Measurements from ENCODE around the gene BRPF3. TPM values are rescaled to one million over a fixed set of nuclear protein-coding genes. Genes with fewer than 3 reads are reported as not detected.

BRPF3 gene
- 10.3 and 16.2 TPM in 2 replicates for total RNA-seq (2014; rRNA removed; shearing (Covaris generic); ENCODE audit: low replicate concordance)

- peak within 1 kb of the TSS; percentile 75 for H2AFZ ChIP-seq (ENCODE audit: low read length)
- H3K9me2 ChIP-seq (replicated peaks; ENCODE audit: insufficient read depth, low read length), result no peaks in the 10 kb centered on the region
- peak; percentile 82 for DNase-seq
- peak within 1 kb of the TSS; percentile 85 for H3K9ac ChIP-seq (ENCODE audit: low read length)
- H3K4me3 ChIP-seq (ENCODE audit: low read length), result peak within 1 kb of the TSS; percentile 72
- no peaks in the 10 kb centered on the region for H3K9me3 ChIP-seq (ENCODE audit: low read length)
- peaks cover 14% of the 10 kb centered on the region for H3K79me2 ChIP-seq (ENCODE audit: low read length)
- 0 out of 2 replicates have a peak, but pooled peaks cover 3% of the 10 kb centered on the region for H3K36me3 ChIP-seq (ENCODE audit: insufficient read depth, low read length)
- H3K27me3 ChIP-seq (ENCODE audit: low read length), result no peaks in the 10 kb centered on the region
- peak within 1 kb of the TSS; percentile 89 for H3K4me2 ChIP-seq (ENCODE audit: low read depth, low read length, poor library complexity, severe bottlenecking)
- H3K4me1 ChIP-seq (ENCODE audit: low read length), result peaks cover 20% of the 10 kb centered on the region
- H3K27ac ChIP-seq (ENCODE audit: low read length), result no peak within 1 kb of the TSS
- no peaks in the 10 kb centered on the region for H4K20me1 ChIP-seq (ENCODE audit: insufficient read depth, low read depth, low read length)
These were observed at the start of gene BRPF3 for GRCh38 chr6:36196113-36196879. Gene BRPF3, plus strand, starts transcription at chr6:36196744. Its CDS starts 3,579 bp downstream, at chr6:36200323.

DNA sequence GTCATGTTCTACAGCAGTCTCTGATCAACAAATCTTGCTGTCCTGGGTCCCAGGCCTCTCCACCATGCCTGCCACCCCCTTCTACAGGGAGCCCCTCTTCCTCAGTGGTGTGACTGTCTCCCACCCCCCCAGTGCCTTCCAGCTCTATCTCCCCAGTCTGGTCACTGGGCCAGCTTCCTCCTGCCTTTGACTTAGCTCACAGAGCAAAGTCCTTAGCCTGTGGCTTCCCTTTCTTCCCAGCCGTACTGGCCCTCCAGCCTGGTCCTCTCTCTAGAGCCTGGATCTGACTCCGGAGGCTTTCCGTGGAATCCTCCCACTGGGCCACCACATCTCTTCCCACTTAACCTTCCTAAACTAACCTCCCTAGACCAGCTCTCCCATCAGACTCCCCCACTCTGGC is 49.2 kb upstream of the BRPF3 start:
- no peaks in the 10 kb centered on the region for H3K9me3 ChIP-seq (ENCODE audit: low read length)
- no peak for DNase-seq
- no peak overlapping the region for H3K4me3 ChIP-seq (ENCODE audit: low read length)
- no peaks in the 10 kb centered on the region for H3K79me2 ChIP-seq (ENCODE audit: low read length)
- H3K36me3 ChIP-seq (ENCODE audit: insufficient read depth, low read length), result no peaks in the 10 kb centered on the region
- no peak overlapping the region for H3K4me2 ChIP-seq (ENCODE audit: low read depth, low read length, poor library complexity, severe bottlenecking)
- H3K27me3 ChIP-seq (ENCODE audit: low read length), result no peaks in the 10 kb centered on the region
- H2AFZ ChIP-seq (ENCODE audit: low read length), result no peak overlapping the region
- H3K9me2 ChIP-seq (replicated peaks; ENCODE audit: insufficient read depth, low read length), result no peaks in the 10 kb centered on the region
- H3K9ac ChIP-seq (ENCODE audit: low read length), result no peak overlapping the region
- no peaks in the 10 kb centered on the region for H3K4me1 ChIP-seq (ENCODE audit: low read length)
- H3K27ac ChIP-seq (ENCODE audit: low read length), result no peak overlapping the region
- H4K20me1 ChIP-seq (ENCODE audit: insufficient read depth, low read depth, low read length), result no peaks in the 10 kb centered on the region

GRCh38 chr6:36149476-36149875 is 47.1 kb upstream of the BRPF3 start:
- Histone ChIP-seq H3K36me3 (ENCODE audit: insufficient read depth, low read length) (no peaks in the 10 kb centered on the region), H3K79me2 (ENCODE audit: low read length) (no peaks in the 10 kb centered on the region), H3K9me3 (ENCODE audit: low read length) (no peaks in the 10 kb centered on the region), H3K4me1 (ENCODE audit: low read length) (no peaks in the 10 kb centered on the region), H3K9ac (ENCODE audit: low read length) (no peak overlapping the region), H3K9me2 (replicated peaks; ENCODE audit: insufficient read depth, low read length) (no peaks in the 10 kb centered on the region), H3K4me3 (ENCODE audit: low read length) (no peak overlapping the region), H3K4me2 (ENCODE audit: low read depth, low read length, poor library complexity, severe bottlenecking) (no peak overlapping the region), H2AFZ (ENCODE audit: low read length) (no peak overlapping the region), H4K20me1 (ENCODE audit: insufficient read depth, low read depth, low read length) (no peaks in the 10 kb centered on the region), H3K27me3 (ENCODE audit: low read length) (no peaks in the 10 kb centered on the region), H3K27ac (ENCODE audit: low read length) (no peak overlapping the region)
- DNase-seq, result no peak

- Histone ChIP-seq H4K20me1 (ENCODE audit: insufficient read depth, low read depth, low read length) (no peaks in the 10 kb centered on the region), H3K9me2 (replicated peaks; ENCODE audit: insufficient read depth, low read length) (no peaks in the 10 kb centered on the region), H3K4me1 (ENCODE audit: low read length) (no peaks in the 10 kb centered on the region), H3K9me3 (ENCODE audit: low read length) (no peaks in the 10 kb centered on the region; the same call in 1 of the 2 replicates), H3K36me3 (ENCODE audit: insufficient read depth, low read length) (no peaks in the 10 kb centered on the region), H3K79me2 (ENCODE audit: low read length) (no peaks in the 10 kb centered on the region), H3K4me3 (ENCODE audit: low read length) (no peak overlapping the region), H3K4me2 (ENCODE audit: low read depth, low read length, poor library complexity, severe bottlenecking) (no peak overlapping the region), H3K27ac (ENCODE audit: low read length) (no peak overlapping the region), H3K27me3 (ENCODE audit: low read length) (no peaks in the 10 kb centered on the region), H3K9ac (ENCODE audit: low read length) (no peak overlapping the region), H2AFZ (ENCODE audit: low read length) (no peak overlapping the region)
- DNase-seq, result no peak
These were observed 46.3 kb upstream of the BRPF3 start for GRCh38 chr6:36150283-36150682.

DNA sequence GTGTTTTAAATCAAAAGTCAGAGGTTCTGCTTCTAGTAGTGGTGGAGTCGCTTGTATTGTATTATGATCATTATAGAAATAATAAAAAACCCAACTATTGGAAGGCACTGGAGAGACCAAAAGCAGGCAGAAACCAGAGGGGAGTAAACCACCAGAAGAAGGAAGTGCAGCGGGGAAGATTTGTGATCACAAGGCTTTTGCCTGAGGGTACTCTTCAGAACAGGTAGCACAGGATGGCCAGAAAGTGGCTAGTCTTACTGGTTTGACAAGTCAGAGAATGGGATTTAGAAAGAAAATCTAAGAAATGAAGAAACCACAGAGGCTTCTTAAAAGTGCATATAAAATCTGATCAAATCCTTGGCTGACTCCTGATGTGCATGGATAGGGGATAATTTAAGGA is 42.3 kb upstream of the BRPF3 start:
- no peaks in the 10 kb centered on the region for H3K9me2 ChIP-seq (replicated peaks; ENCODE audit: insufficient read depth, low read length)
- H3K27me3 ChIP-seq (ENCODE audit: low read length), result no peaks in the 10 kb centered on the region
- no peaks in the 10 kb centered on the region for H3K36me3 ChIP-seq (ENCODE audit: insufficient read depth, low read length)
- no peak overlapping the region for H3K9ac ChIP-seq (ENCODE audit: low read length)
- DNase-seq, result no peak
- H3K9me3 ChIP-seq (ENCODE audit: low read length), result peaks cover 8% of the 10 kb centered on the region
- no peak overlapping the region for H3K27ac ChIP-seq (ENCODE audit: low read length)
- H3K4me2 ChIP-seq (ENCODE audit: low read depth, low read length, poor library complexity, severe bottlenecking), result no peak overlapping the region
- no peaks in the 10 kb centered on the region for H3K79me2 ChIP-seq (ENCODE audit: low read length)
- no peak overlapping the region for H2AFZ ChIP-seq (ENCODE audit: low read length)
- no peak overlapping the region for H3K4me3 ChIP-seq (ENCODE audit: low read length)
- H3K4me1 ChIP-seq (ENCODE audit: low read length), result no peaks in the 10 kb centered on the region
- H4K20me1 ChIP-seq (ENCODE audit: insufficient read depth, low read depth, low read length), result no peaks in the 10 kb centered on the region

DNA sequence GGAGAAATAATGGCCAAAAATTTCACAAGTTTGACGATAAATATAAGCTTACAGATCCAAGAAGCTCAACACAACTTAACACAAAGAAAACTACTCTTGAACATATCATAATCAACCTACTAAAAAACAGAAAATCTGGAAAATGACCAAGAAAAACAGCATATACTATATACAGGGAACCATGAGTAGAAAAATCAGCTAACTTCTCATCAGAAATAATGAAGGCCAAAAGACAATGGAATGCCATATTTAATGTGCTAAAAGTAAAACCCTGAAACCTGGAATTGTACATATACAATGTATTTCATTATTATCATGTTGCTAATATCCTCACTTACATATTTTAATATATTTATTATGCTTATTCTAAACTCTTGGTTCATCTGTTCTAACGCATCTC is 40.9 kb upstream of the BRPF3 start:
- Histone ChIP-seq H3K27me3 (ENCODE audit: low read length) (no peaks in the 10 kb centered on the region), H2AFZ (ENCODE audit: low read length) (no peak overlapping the region), H3K4me2 (ENCODE audit: low read depth, low read length, poor library complexity, severe bottlenecking) (no peak overlapping the region), H3K4me3 (ENCODE audit: low read length) (no peak overlapping the region), H3K4me1 (ENCODE audit: low read length) (no peaks in the 10 kb centered on the region), H3K9me2 (replicated peaks; ENCODE audit: insufficient read depth, low read length) (no peaks in the 10 kb centered on the region), H3K9me3 (ENCODE audit: low read length) (peaks cover 8% of the 10 kb centered on the region), H3K79me2 (ENCODE audit: low read length) (no peaks in the 10 kb centered on the region), H4K20me1 (ENCODE audit: insufficient read depth, low read depth, low read length) (no peaks in the 10 kb centered on the region), H3K27ac (ENCODE audit: low read length) (no peak overlapping the region), H3K36me3 (ENCODE audit: insufficient read depth, low read length) (no peaks in the 10 kb centered on the region), H3K9ac (ENCODE audit: low read length) (no peak overlapping the region)
- DNase-seq, result no peak

DNA sequence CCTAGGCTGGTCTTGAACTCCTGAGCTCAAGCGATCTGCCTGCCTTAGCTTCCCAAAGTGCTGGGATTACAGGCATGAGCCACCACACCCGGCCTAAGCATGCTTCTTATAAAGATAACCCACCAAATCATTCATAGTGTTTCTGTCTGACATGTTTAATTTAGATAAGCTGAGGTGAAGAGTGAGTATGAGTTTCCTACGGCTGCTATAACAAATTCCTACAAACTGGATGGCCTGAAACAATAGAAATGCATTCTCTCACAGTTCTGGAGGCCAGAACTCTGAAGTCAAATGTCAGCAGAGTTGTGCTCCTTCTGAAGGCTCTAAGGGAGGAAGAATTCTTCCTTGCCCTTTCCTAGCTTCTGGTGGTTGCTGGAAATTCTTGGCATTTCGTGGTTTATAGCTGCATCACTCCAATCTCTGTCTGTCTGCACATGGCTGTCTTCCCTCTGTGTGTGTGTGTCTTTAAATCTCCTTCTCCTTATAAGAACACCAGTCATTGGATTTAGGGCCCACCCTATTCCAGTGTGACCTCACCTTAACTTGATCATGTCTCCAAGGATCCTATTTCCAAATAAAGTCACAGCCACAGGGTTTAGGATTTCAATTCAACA is 36.3 kb upstream of the BRPF3 start:
- Histone ChIP-seq H3K4me3 (ENCODE audit: low read length) (no peak overlapping the region), H3K79me2 (ENCODE audit: low read length) (no peaks in the 10 kb centered on the region), H3K27me3 (ENCODE audit: low read length) (no peaks in the 10 kb centered on the region), H3K9me3 (ENCODE audit: low read length) (peaks cover 8% of the 10 kb centered on the region), H3K9ac (ENCODE audit: low read length) (no peak overlapping the region), H3K36me3 (ENCODE audit: insufficient read depth, low read length) (no peaks in the 10 kb centered on the region), H2AFZ (ENCODE audit: low read length) (no peak overlapping the region), H3K27ac (ENCODE audit: low read length) (no peak overlapping the region), H3K4me2 (ENCODE audit: low read depth, low read length, poor library complexity, severe bottlenecking) (no peak overlapping the region), H3K4me1 (ENCODE audit: low read length) (no peaks in the 10 kb centered on the region), H3K9me2 (replicated peaks; ENCODE audit: insufficient read depth, low read length) (no peaks in the 10 kb centered on the region), H4K20me1 (ENCODE audit: insufficient read depth, low read depth, low read length) (no peaks in the 10 kb centered on the region)
- no peak for DNase-seq

- H3K27ac ChIP-seq (ENCODE audit: low read length), result no peak overlapping the region
- no peaks in the 10 kb centered on the region for H4K20me1 ChIP-seq (ENCODE audit: insufficient read depth, low read depth, low read length)
- H3K9me3 ChIP-seq (ENCODE audit: low read length), result no peaks in the 10 kb centered on the region
- DNase-seq, result no peak
- H3K9ac ChIP-seq (ENCODE audit: low read length), result no peak overlapping the region
- no peak overlapping the region for H3K4me2 ChIP-seq (ENCODE audit: low read depth, low read length, poor library complexity, severe bottlenecking)
- no peaks in the 10 kb centered on the region for H3K36me3 ChIP-seq (ENCODE audit: insufficient read depth, low read length)
- H3K9me2 ChIP-seq (replicated peaks; ENCODE audit: insufficient read depth, low read length), result no peaks in the 10 kb centered on the region
- no peak overlapping the region for H3K4me3 ChIP-seq (ENCODE audit: low read length)
- no peak overlapping the region for H2AFZ ChIP-seq (ENCODE audit: low read length)
- no peaks in the 10 kb centered on the region for H3K79me2 ChIP-seq (ENCODE audit: low read length)
- no peaks in the 10 kb centered on the region for H3K27me3 ChIP-seq (ENCODE audit: low read length)
- H3K4me1 ChIP-seq (ENCODE audit: low read length), result no peaks in the 10 kb centered on the region
These were observed 27.2 kb upstream of the BRPF3 start for GRCh38 chr6:36169023-36170007.
